Esophagus muscularis mucosa (tissue), 3 donors: ENCODE data around the gene MYO7B.

ENCODE experiments used
- POLR2A ChIP-seq: fragments of 450-650 bp; IDR thresholded peaks from one replicate; pipeline ENCODE4 v1.6.1; 2017; ENCODE audit warnings: antibody characterized with exemption, moderate library complexity, mild to moderate bottlenecking, low read depth
- TF ChIP-seq, protein P1 (sequence below), 3 experiments: fragments of 200-600 bp in 2 of 3; fragments of 450-650 bp in 1 of 3; sonication (generic) in 2 of 3; IDR thresholded peaks; one replicate each; pipeline ENCODE4 v1.5.1; 2017 to 2019; ENCODE audit warnings: antibody characterized with exemption in 3 of 3, mild to moderate bottlenecking in 2 of 3, moderate library complexity in 1 of 3

DNA sequence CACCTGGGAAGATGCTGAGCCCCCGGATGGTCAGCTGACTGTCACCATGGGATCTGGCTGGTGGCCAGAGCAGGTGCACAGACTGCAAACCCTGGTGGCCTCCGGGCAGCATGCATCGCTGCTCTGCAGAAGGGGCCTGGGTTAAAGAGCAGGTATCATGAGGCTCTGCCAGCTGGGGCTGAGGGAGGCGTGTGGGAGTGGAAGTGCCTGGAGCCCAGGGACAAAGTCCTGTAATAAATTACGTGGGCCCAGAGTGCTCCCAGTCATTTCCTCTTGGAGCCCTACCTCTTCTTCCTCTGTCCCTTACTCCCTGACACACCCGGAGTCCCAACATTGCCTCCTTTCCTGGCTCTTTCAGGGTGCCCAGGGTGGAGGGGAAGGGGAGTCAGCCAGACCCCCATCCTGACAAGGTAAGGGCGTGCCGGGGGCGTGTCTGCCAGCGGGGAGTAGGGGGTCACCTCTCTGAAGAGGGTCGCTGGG is at the start of gene MYO7B:
- TF ChIP-seq, protein P1, sequence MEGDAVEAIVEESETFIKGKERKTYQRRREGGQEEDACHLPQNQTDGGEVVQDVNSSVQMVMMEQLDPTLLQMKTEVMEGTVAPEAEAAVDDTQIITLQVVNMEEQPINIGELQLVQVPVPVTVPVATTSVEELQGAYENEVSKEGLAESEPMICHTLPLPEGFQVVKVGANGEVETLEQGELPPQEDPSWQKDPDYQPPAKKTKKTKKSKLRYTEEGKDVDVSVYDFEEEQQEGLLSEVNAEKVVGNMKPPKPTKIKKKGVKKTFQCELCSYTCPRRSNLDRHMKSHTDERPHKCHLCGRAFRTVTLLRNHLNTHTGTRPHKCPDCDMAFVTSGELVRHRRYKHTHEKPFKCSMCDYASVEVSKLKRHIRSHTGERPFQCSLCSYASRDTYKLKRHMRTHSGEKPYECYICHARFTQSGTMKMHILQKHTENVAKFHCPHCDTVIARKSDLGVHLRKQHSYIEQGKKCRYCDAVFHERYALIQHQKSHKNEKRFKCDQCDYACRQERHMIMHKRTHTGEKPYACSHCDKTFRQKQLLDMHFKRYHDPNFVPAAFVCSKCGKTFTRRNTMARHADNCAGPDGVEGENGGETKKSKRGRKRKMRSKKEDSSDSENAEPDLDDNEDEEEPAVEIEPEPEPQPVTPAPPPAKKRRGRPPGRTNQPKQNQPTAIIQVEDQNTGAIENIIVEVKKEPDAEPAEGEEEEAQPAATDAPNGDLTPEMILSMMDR (IDR thresholded peaks at IDR 0.05), result no peak
- no peak for TF ChIP-seq POLR2A
